Peyer's patch (tissue), 4 donors: ENCODE measurements around the gene C2orf78. TPM values are rescaled to one million over a fixed set of nuclear protein-coding genes. Genes with fewer than 3 reads are reported as not detected.

Experiments
- DNase-seq, 3 donors: peaks; one replicate each; pipeline ENCODE4 v3.0.0-alpha.2; 2017 to 2019
- H3K27ac ChIP-seq, 4 donors: fragments of 200-600 bp; sonication (generic); one replicate each; pipeline ENCODE4 v1.5.1; 2016 to 2019
- H3K27me3 ChIP-seq, 2 donors: fragments of 200-600 bp; sonication (generic); one replicate each; pipeline ENCODE4 v1.5.1; 2019
- H3K36me3 ChIP-seq, 3 donors: fragments of 200-600 bp; sonication (generic); one replicate each; pipeline ENCODE4 v1.5.1; 2016 to 2019
- H3K4me1 ChIP-seq, 4 donors: fragments of 200-600 bp; sonication (generic); one replicate each; pipeline ENCODE4 v1.5.1; 2016 to 2019
- H3K4me3 ChIP-seq, 4 donors: fragments of 200-600 bp; sonication (generic); 1 replicate in 3 of 4; 2 replicates in 1 of 4; pipeline ENCODE4 v1.5.1; 2016 to 2019; ENCODE audit warnings: mild to moderate bottlenecking in 1 of 4
- H3K9me3 ChIP-seq, 4 donors: fragments of 200-600 bp; sonication (generic); one replicate each; pipeline ENCODE4 v1.5.1; 2016 to 2019; ENCODE audit warnings: mild to moderate bottlenecking in 1 of 4
- POLR2A ChIP-seq, 2 donors: fragments of 450-650 bp; IDR thresholded peaks; one replicate each; pipeline ENCODE4 v1.5.1; 2017; ENCODE audit warnings: antibody characterized with exemption in 2 of 2, mild to moderate bottlenecking in 2 of 2, moderate library complexity in 2 of 2
- total RNA-seq, 4 donors: library from RNA; depleted of rRNA; stranded (reverse); fragments of >200 nt; gene quantifications; one replicate each; pipeline ENCODE4 v1.1.0, GENCODE V29; 2016
- TF ChIP-seq, protein P1 (sequence below), 6 experiments: fragments of 450-650 bp in 4 of 6; fragments of 200-600 bp in 2 of 6; sonication (generic) in 1 of 6; IDR thresholded peaks; one replicate each; pipeline ENCODE4 v1.5.1; 2017 to 2019; ENCODE audit warnings: antibody characterized with exemption in 6 of 6, mild to moderate bottlenecking in 3 of 6, moderate library complexity in 1 of 6

The C2orf78 gene
- total RNA-seq, 4 donors from 2014 or later = not detected

DNA sequence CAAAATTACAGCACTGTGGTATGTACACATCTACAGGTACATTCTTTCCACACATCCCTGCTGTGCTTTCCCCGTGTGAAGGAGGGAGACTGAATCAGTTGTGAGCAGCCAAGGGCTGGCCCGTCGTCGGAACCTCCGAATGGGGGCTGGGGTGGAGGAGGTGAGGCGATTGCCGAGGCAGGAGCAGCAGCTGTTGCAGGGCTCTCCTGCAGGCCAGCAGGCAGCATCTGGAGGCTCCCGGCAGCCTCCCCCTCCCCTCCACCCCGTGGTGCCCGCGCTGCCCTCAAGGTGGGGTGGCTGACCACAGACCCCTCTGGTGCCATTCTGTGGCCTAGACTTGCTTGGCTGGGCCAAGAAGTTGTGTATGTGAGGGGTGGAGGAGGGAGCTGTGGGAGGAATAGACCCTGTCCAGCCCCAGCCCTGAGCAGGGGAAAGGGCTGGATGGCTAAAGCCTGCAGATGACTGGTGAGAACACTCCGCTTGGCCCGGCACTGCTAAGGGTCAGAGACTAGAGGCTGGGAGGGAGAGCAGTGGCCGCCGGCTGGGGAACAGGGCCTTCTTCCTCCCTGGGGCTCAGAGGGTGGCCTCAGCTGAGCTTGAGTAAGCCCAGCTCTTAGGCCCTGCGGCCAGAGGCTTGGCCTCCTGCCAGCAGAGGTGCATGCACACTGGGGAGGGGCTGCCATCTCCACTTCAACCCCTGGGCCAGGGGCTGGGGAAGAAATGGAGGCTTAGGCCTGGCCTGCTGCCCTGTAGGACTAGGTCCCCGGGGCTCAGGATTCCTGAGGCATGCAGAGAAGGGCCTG is 52.4 kb downstream of the C2orf78 start:
- H3K9me3 ChIP-seq = no peaks in the 10 kb centered on the region
- H3K27me3 ChIP-seq = no peaks in the 10 kb centered on the region
- H3K27ac ChIP-seq = peak overlapping the region in 1 of 4 donors; percentile 58
- no peak overlapping the region for H3K4me3 ChIP-seq
- H3K4me1 ChIP-seq = peaks cover 0 to 2% (median 0%) of the 10 kb centered on the region in 4 donors
- no peak for TF ChIP-seq POLR2A (IDR thresholded peaks at IDR 0.05)
- TF ChIP-seq, protein P1, sequence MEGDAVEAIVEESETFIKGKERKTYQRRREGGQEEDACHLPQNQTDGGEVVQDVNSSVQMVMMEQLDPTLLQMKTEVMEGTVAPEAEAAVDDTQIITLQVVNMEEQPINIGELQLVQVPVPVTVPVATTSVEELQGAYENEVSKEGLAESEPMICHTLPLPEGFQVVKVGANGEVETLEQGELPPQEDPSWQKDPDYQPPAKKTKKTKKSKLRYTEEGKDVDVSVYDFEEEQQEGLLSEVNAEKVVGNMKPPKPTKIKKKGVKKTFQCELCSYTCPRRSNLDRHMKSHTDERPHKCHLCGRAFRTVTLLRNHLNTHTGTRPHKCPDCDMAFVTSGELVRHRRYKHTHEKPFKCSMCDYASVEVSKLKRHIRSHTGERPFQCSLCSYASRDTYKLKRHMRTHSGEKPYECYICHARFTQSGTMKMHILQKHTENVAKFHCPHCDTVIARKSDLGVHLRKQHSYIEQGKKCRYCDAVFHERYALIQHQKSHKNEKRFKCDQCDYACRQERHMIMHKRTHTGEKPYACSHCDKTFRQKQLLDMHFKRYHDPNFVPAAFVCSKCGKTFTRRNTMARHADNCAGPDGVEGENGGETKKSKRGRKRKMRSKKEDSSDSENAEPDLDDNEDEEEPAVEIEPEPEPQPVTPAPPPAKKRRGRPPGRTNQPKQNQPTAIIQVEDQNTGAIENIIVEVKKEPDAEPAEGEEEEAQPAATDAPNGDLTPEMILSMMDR (IDR thresholded peaks at IDR 0.05) = no peak
- H3K36me3 ChIP-seq = peaks cover 0 to 36% (median 0%) of the 10 kb centered on the region in 3 donors
- no peak for DNase-seq

DNA sequence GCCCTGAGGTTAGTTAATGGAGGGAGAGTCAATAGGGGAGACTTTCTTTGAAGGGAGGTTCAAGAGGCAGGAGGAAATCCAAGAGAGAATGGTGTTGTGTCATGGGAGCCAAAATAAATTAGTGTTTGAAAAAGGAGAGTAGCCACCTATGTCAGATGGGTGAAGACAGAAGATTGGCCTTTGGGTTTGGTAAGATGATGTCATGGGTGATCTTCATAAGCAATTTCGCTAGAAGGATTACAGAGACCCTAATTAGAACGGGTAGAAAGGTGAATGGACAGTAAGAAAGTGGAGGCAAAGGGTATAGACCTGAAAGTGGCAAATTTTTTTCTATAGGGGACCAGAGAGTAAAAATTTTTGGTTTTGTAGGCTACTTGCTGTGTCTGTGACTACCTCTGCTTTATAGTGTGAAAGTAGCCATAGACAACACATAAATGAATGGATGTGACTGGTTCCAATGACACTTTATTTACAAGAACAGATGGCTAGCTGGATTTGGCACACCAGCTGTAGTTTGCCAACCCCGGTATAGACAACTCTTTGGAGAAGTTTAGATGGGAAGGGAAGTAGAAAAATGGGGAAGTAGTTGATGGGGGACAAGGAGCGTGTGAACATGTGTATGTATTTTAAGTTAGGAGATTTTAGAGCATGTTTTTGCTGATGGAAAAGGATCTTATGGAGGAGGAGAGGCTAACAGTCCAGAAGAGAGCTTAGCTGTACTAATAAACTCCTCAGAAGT is 54.0 kb downstream of the C2orf78 start:
- Histone ChIP-seq H3K4me3 (no peak overlapping the region), H3K4me1 (peaks cover 0 to 10% (median 0%) of the 10 kb centered on the region in 4 donors), H3K9me3 (no peaks in the 10 kb centered on the region), H3K27me3 (no peaks in the 10 kb centered on the region), H3K36me3 (peaks cover 0 to 24% (median 0%) of the 10 kb centered on the region in 3 donors), H3K27ac (peak overlapping the region in 2 of 4 donors; percentile 47 to 69)
- no peak for DNase-seq
- TF ChIP-seq, protein P1 (IDR thresholded peaks at IDR 0.05) = no peak
- TF ChIP-seq POLR2A (IDR thresholded peaks at IDR 0.05) = no peak

DNA sequence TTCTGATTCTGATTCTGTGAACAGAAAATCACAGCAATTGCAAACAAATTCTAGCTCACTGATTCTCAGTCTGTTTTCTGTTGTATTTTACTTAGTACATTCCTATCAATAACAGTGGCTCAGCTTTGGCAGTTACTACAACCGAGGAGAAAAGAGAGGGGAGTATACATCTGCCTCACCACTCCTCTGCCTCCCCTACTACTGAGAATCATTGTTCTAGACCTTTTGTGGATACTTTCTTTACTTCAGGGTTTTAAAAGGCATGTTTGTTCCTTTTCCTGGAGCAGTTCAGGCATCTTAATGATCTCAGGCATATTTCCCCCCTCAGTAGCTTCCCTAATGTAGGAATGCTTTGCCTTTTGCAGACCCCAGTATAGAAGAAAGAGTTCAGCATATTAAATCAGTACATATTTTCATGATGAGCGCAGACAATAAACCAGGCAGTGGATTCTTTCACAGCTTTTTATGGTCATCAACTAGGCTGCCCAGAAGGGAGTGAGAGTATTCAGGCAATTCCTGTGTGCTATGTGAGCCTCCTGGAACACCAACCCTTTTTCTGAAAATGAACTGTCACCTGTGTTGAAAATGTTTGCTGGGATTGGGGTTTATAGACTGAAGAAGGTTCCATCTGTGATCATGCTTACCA is 55.0 kb downstream of the C2orf78 start:
- peaks cover 0 to 10% (median 0%) of the 10 kb centered on the region in 4 donors for H3K4me1 ChIP-seq
- TF ChIP-seq, protein P1 (IDR thresholded peaks at IDR 0.05) = no peak
- TF ChIP-seq POLR2A (IDR thresholded peaks at IDR 0.05) = no peak
- H3K27me3 ChIP-seq = no peaks in the 10 kb centered on the region
- DNase-seq = no peak
- peaks cover 0 to 22% (median 0%) of the 10 kb centered on the region in 3 donors for H3K36me3 ChIP-seq
- no peak overlapping the region for H3K4me3 ChIP-seq
- no peaks in the 10 kb centered on the region for H3K9me3 ChIP-seq
- H3K27ac ChIP-seq = peak overlapping the region in 2 of 4 donors; percentile 47 to 69

DNA sequence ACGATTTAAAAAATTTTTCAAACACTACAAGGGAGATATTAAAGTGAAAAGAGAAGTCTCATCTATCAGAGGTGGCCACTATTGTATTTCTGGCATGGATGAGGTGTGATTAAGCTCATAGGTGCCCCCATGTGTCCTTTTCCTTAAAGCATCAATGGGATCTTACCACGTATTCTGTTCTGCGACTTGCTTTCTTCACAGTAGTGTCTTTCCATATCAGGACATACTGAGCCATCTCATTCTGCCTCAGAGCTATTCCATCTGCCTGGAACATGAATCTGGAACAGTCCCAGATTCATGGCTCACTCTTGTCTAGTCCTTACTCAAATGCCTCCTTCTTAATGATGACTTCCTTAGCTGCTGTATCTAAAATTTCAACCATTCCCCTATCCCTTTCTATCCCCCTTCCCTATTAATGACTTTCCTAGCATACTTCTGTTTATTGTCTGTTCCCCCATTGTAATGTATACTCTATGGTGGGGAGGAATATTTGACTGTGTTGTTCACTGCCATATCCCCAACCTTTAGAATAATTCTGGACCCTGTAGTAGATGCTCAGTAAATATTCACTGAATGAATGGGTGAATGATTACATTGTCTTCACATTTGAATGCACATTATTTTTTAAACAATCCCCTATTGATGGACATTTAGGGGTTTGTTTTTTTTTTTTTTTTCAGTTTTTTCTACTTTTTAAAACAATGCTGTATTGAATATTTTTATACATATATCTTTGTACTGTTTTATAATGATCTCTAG is 55.8 kb downstream of the C2orf78 start:
- TF ChIP-seq, protein P1 (IDR thresholded peaks at IDR 0.05) = no peak
- no peak for TF ChIP-seq POLR2A (IDR thresholded peaks at IDR 0.05)
- Histone ChIP-seq H3K27me3 (no peaks in the 10 kb centered on the region), H3K27ac (peak overlapping the region in 2 of 4 donors; percentile 47 to 69), H3K4me3 (no peak overlapping the region), H3K36me3 (peaks cover 0 to 29% (median 0%) of the 10 kb centered on the region in 3 donors), H3K9me3 (no peaks in the 10 kb centered on the region), H3K4me1 (peaks cover 0 to 10% (median 0%) of the 10 kb centered on the region in 4 donors)
- DNase-seq = no peak
